Body of pancreas (tissue), 4 donors: ENCODE data around the gene PKNOX2. TPM values are rescaled to one million over a fixed set of nuclear protein-coding genes. Genes with fewer than 3 reads are reported as not detected.
A peak's percentile ranks its signal among the peaks of the same experiment; 100 is the strongest.

Experiments
- ATAC-seq: fragments of 150-250 bp; one replicate; pipeline ENCODE4 v1.9.1; 2016
- DNase-seq, 4 donors: peaks; one replicate each; pipeline ENCODE4 v3.0.0-alpha.2; 2019
- H3K27ac ChIP-seq, 4 donors: fragments of 200-600 bp; sonication (generic); 1 replicate in 3 of 4; 2 replicates in 1 of 4; pipeline versions ENCODE4 v1.5.1 to v1.6.1; 2016 to 2019; ENCODE audit warnings: mild to moderate bottlenecking in 1 of 4, mixed read lengths in 1 of 4, moderate library complexity in 1 of 4
- H3K27me3 ChIP-seq, 2 donors: fragments of 200-600 bp; sonication (generic); one replicate each; pipeline ENCODE4 v1.6.0; 2016; ENCODE audit warnings: mild to moderate bottlenecking in 1 of 2
- H3K36me3 ChIP-seq, 2 donors: fragments of 200-600 bp; sonication (generic); replicated peaks in 1 of 2; 2 replicates each; pipeline ENCODE4 v1.5.1; 2016; ENCODE audit warnings: low read depth in 2 of 2; ENCODE audit not compliant: insufficient read depth in 1 of 2
- H3K4me1 ChIP-seq: fragments of 200-600 bp; sonication (generic); one replicate; pipeline ENCODE4 v1.6.0; 2016
- H3K4me3 ChIP-seq, 2 donors: fragments of 200-600 bp; sonication (generic); 1 replicate in 1 of 2; 2 replicates in 1 of 2; pipeline ENCODE4 v1.5.1; 2016 to 2019
- H3K9me3 ChIP-seq, 3 donors: fragments of 200-600 bp; sonication (generic); 1 replicate in 2 of 3; 2 replicates in 1 of 3; pipeline ENCODE4 v1.5.1; 2016
- CTCF ChIP-seq, 7 experiments: fragments of 450-650 bp in 4 of 7; fragments of 200-600 bp in 3 of 7; sonication (generic) in 3 of 7; IDR thresholded peaks; one replicate each; pipeline ENCODE4 v1.5.1; 2016 to 2019; ENCODE audit warnings: antibody characterized with exemption in 7 of 7
- POLR2A ChIP-seq, 3 donors: fragments of 450-650 bp; IDR thresholded peaks; one replicate each; pipeline ENCODE4 v1.6.1; 2016; ENCODE audit warnings: antibody characterized with exemption in 3 of 3, mild to moderate bottlenecking in 2 of 3
- WGBS, 2 donors: methylation state at CpG; one replicate each; pipeline ENCODE4 v1.1.5; 2017; 5-methylcytosine and 5-hydroxymethylcytosine counted together
- intact Hi-C: fragments of 100-400 bp; cut with DNase I; formaldehyde crosslinking; loops from one replicate; pipeline ENCODE4 v1.15.1; 2023
- total RNA-seq, 2 donors: library from RNA; depleted of rRNA; stranded (reverse); fragments of >200 nt; gene quantifications; one replicate each; pipeline ENCODE4 v1.1.0, GENCODE V29; 2016

PKNOX2 gene
- total RNA-seq, 2 donors from 2014 or later, result 4.2 to 4.9 TPM

- H3K9me3 ChIP-seq, result no peaks in the 10 kb centered on the region
These were observed 495 bp upstream of the PKNOX2 start for GRCh38 chr11:125164091-125164421.

GRCh38 chr11:125165111-125165842, 726 bp downstream of the PKNOX2 start:
- Histone ChIP-seq H3K36me3 (no peaks in the 10 kb centered on the region), H3K27ac (peak overlapping the region; percentile 86 to 89 (median 88)), H3K4me1 (peaks cover 57% of the 10 kb centered on the region), H3K9me3 (no peaks in the 10 kb centered on the region), H3K4me3 (peak overlapping the region; percentile 6 to 22), H3K27me3 (no peaks in the 10 kb centered on the region)
- peak; percentile 34 to 62 (median 57) for DNase-seq
- peak; percentile 33 for ATAC-seq
- intact Hi-C loops, result no loop called here
- WGBS, 2 donors, result 0 to 1% methylated on average over 6 to 68 of the region's 80 CpGs
- TF ChIP-seq POLR2A (IDR thresholded peaks at IDR 0.05) (peak in 2 of 3 donors; percentile 5 to 29), CTCF (IDR thresholded peaks at IDR 0.05) (no peak)

More at GRCh38 chr11:125164091-125164421, 495 bp upstream of the PKNOX2 start:
- 16 to 31% methylated on average over 5 to 8 of the region's 8 CpGs for WGBS, 2 donors
- no peaks in the 10 kb centered on the region for H3K36me3 ChIP-seq
- H3K4me1 ChIP-seq, result peaks cover 45% of the 10 kb centered on the region
- ATAC-seq, result no peak
- TF ChIP-seq POLR2A (IDR thresholded peaks at IDR 0.05) (no peak), CTCF (IDR thresholded peaks at IDR 0.05) (no peak)
- H3K27me3 ChIP-seq, result no peaks in the 10 kb centered on the region
- H3K27ac ChIP-seq, result peak overlapping the region in 3 of 4 donors; percentile 47 to 89 (median 86)
- DNase-seq, result no peak
- no peak overlapping the region for H3K4me3 ChIP-seq
- intact Hi-C loops, result loop anchor here (5.0 kb wide), 1 partner anchor 183 kb away; no protein-coding TSS in a partner anchor

GRCh38 chr11:125165843-125166763, 1.6 kb downstream of the PKNOX2 start:
- WGBS, 2 donors, result 3 to 16% methylated on average over 41 to 66 of the region's 66 CpGs
- Histone ChIP-seq H3K27ac (peak overlapping the region; percentile 86 to 89 (median 88)), H3K36me3 (no peaks in the 10 kb centered on the region), H3K4me3 (peak overlapping the region; percentile 6 to 22), H3K4me1 (peaks cover 65% of the 10 kb centered on the region), H3K9me3 (no peaks in the 10 kb centered on the region), H3K27me3 (no peaks in the 10 kb centered on the region)
- ATAC-seq, result peak; percentile 13
- TF ChIP-seq POLR2A (IDR thresholded peaks at IDR 0.05) (peak in 1 of 3 donors; percentile 25), CTCF (IDR thresholded peaks at IDR 0.05) (no peak)
- peak; percentile 37 to 54 (median 47) for DNase-seq
- intact Hi-C loops, result no loop called here

GRCh38 chr11:125166764-125167291, 2.3 kb downstream of the PKNOX2 start:
- WGBS, 2 donors, result 21 to 29% methylated on average over 2 to 16 of the region's 16 CpGs
- peak overlapping the region; percentile 4 to 22 for H3K4me3 ChIP-seq
- no peaks in the 10 kb centered on the region for H3K36me3 ChIP-seq
- H3K27me3 ChIP-seq, result no peaks in the 10 kb centered on the region
- intact Hi-C loops, result no loop called here
- no peak for TF ChIP-seq CTCF (IDR thresholded peaks at IDR 0.05)
- ATAC-seq, result no peak
- DNase-seq, result no peak
- H3K9me3 ChIP-seq, result no peaks in the 10 kb centered on the region
- H3K27ac ChIP-seq, result peak overlapping the region; percentile 86 to 89 (median 88)
- peaks cover 73% of the 10 kb centered on the region for H3K4me1 ChIP-seq
